Measurements from ENCODE around the gene MTURN.

- TF ChIP-seq POLR2A (conservative IDR thresholded peaks at IDR 0.05) (no peak), BRD4 (IDR thresholded peaks at IDR 0.05) (no peak), MAX (CRISPR knock-in tag; IDR thresholded peaks at IDR 0.05) (no peak), JUND (IDR thresholded peaks at IDR 0.05; ENCODE audit: borderline replicate concordance, low read depth, low read length) (no peak), JUND (tag; IDR thresholded peaks at IDR 0.05; ENCODE audit: borderline replicate concordance, low read depth, low read length) (no peak), CTCF (IDR thresholded peaks at IDR 0.05 in 2 of 3, conservative IDR thresholded peaks at IDR 0.05 in 1 of 3; ENCODE audit: insufficient read depth in 2 of 3, low read depth in 1 of 3, low read length in 3 of 3) (no peak), ZNF639 (CRISPR knock-in tag; conservative IDR thresholded peaks at IDR 0.05 in 1 of 2, IDR thresholded peaks at IDR 0.05 in 1 of 2) (no peak), ZNF239 (CRISPR knock-in tag; IDR thresholded peaks at IDR 0.05) (no peak), BDP1 (IDR thresholded peaks at IDR 0.05; ENCODE audit: insufficient read depth, insufficient read length) (no peak)
Measured at GRCh38 chr7:30188811-30189210, 54.0 kb downstream of the MTURN start.
